NCI-H1105 (cell line): ENCODE data around the gene TGFBR1.
A peak's percentile ranks its signal among the peaks of the same experiment; 100 is the strongest.

Experiments
- DNase-seq: peaks from one replicate; lab custom pipeline; 2025; lab: John Stamatoyannopoulos, UW

Gene TGFBR1

GRCh38 chr9:99137225-99137624 is 32.3 kb downstream of the TGFBR1 start:
- no peak for DNase-seq

- no peak for DNase-seq
Measured at GRCh38 chr9:99137891-99138290, 33.0 kb downstream of the TGFBR1 start.

GRCh38 chr9:99138424-99139284 is 33.7 kb downstream of the TGFBR1 start:
- no peak for DNase-seq

GRCh38 chr9:99139868-99140267 is 35.0 kb downstream of the TGFBR1 start:
- no peak for DNase-seq

- DNase-seq, result no peak
Measured at GRCh38 chr9:99140685-99141314, 35.9 kb downstream of the TGFBR1 start.

GRCh38 chr9:99141849-99142248 is 36.9 kb downstream of the TGFBR1 start:
- no peak for DNase-seq

GRCh38 chr9:99142275-99142674 is 37.4 kb downstream of the TGFBR1 start:
- DNase-seq, result no peak

- no peak for DNase-seq
Measured at GRCh38 chr9:99143655-99144054, 38.7 kb downstream of the TGFBR1 start.

GRCh38 chr9:99144966-99145365 is 40.1 kb downstream of the TGFBR1 start:
- DNase-seq, result no peak

- no peak for DNase-seq
Measured at GRCh38 chr9:99146574-99146973, 41.7 kb downstream of the TGFBR1 start.

- no peak for DNase-seq
Measured at GRCh38 chr9:99147177-99147576, 42.3 kb downstream of the TGFBR1 start.

- DNase-seq, result no peak
Measured at GRCh38 chr9:99150451-99151171, 45.7 kb downstream of the TGFBR1 start.

GRCh38 chr9:99154356-99154755 is 49.4 kb downstream of the TGFBR1 start:
- DNase-seq, result no peak

GRCh38 chr9:99155736-99156135 is 50.8 kb downstream of the TGFBR1 start:
- no peak for DNase-seq

- no peak for DNase-seq
Measured at GRCh38 chr9:99158629-99159028, 53.7 kb downstream of the TGFBR1 start.

- no peak for DNase-seq
Measured at GRCh38 chr9:99160173-99160572, 55.3 kb downstream of the TGFBR1 start.

GRCh38 chr9:99162759-99163364 is 57.9 kb downstream of the TGFBR1 start:
- no peak for DNase-seq

GRCh38 chr9:99166149-99166548 is 61.2 kb downstream of the TGFBR1 start:
- DNase-seq, result no peak

- no peak for DNase-seq
Measured at GRCh38 chr9:99167119-99167518, 62.2 kb downstream of the TGFBR1 start.

- DNase-seq, result no peak
Measured at GRCh38 chr9:99167694-99168093, 62.8 kb downstream of the TGFBR1 start.

- DNase-seq, result no peak
Measured at GRCh38 chr9:99169086-99169485, 64.2 kb downstream of the TGFBR1 start.

- DNase-seq, result peak; percentile 64
Measured at GRCh38 chr9:99169982-99170761, 65.3 kb downstream of the TGFBR1 start.
